GM12878 (cell line): ENCODE results near the gene TOMM40. TPM values are rescaled to one million over a fixed set of nuclear protein-coding genes. Genes with fewer than 3 reads are reported as not detected.

Source experiments
- ATAC-seq: fragments of 200-7000 bp; cut with Tn5 transposase; 3 replicates; pipeline ENCODE4 v1.9.1; 2020; ENCODE audit warnings: mild to moderate bottlenecking, moderate library complexity
- BruUV-seq: library from RNA; stranded (reverse); fragments of 400-500 nt; replicated peaks from 2 replicates; lab custom pipeline; 2021; lab: Mats Ljungman, UMichigan
- CTCF ChIA-PET: fragments of 300-600 bp; sonication (Branson Sonifier 250); formaldehyde crosslinking; extraction: SDS; loops from one replicate; lab custom pipeline; 2021; ENCODE audit warnings: inconsistent platforms; lab: Yijun Ruan, JAX
- POLR2A ChIA-PET: fragments of 350-600 bp; formaldehyde crosslinking; extraction: SDS; loops from one replicate; lab custom pipeline; 2021; ENCODE audit warnings: inconsistent platforms; lab: Charles Lee
- RAD21 ChIA-PET: fragments of 300-600 bp; sonication (Branson Sonifier 250); formaldehyde crosslinking; loops from one replicate; lab custom pipeline; 2023; ENCODE audit warnings: antibody characterized with exemption; ENCODE audit not compliant: unreplicated experiment; lab: Charles Lee
- SMC1A ChIA-PET: fragments of 300-600 bp; sonication (Branson Sonifier 250); formaldehyde crosslinking; loops from one replicate; lab custom pipeline; 2023; ENCODE audit not compliant: unreplicated experiment, uncharacterized antibody; lab: Charles Lee
- DNase-seq: peaks from one replicate; pipeline ENCODE4 v3.0.0-alpha.2; 2011; ENCODE audit warnings: low read depth, low spot score
- FAIRE-seq: peaks from 3 replicates; lab custom pipeline; 2011; peaks lifted over from hg19 to GRCh38; lab: Jason Lieb, UNC
- H2AFZ ChIP-seq: 2 replicates; pipeline ENCODE4 v1.6.0; 2011; ENCODE audit warnings: low read depth, low read length, control low read depth; ENCODE audit not compliant: control insufficient read depth
- H3K27ac ChIP-seq: 2 replicates; pipeline ENCODE4 v1.5.1; 2011; ENCODE audit warnings: control low read depth; ENCODE audit not compliant: control insufficient read depth, insufficient read depth
- H3K27me3 ChIP-seq, 2 experiments: replicated peaks in 1 of 2; 2 replicates each; pipeline versions ENCODE4 v1.6.0 to v1.6.1; 2011; ENCODE audit warnings: low read length in 1 of 2; ENCODE audit not compliant: control insufficient read depth in 2 of 2, insufficient read depth in 2 of 2
- H3K36me3 ChIP-seq, 2 experiments: 2 replicates each; pipeline ENCODE4 v1.5.1; 2011; ENCODE audit warnings: low read length in 1 of 2; ENCODE audit not compliant: control insufficient read depth in 2 of 2, insufficient read depth in 2 of 2
- H3K4me1 ChIP-seq: 2 replicates; pipeline ENCODE4 v1.6.1; 2011; ENCODE audit warnings: mild to moderate bottlenecking, low read length, moderate library complexity, mixed read lengths; ENCODE audit not compliant: control insufficient read depth, insufficient read depth
- H3K4me2 ChIP-seq: 2 replicates; pipeline ENCODE4 v1.6.0; 2011; ENCODE audit warnings: control low read depth; ENCODE audit not compliant: control insufficient read depth, insufficient read depth
- H3K4me3 ChIP-seq: fragments of 200-600 bp; sonication (generic); 2 replicates; pipeline ENCODE4 v1.5.1; 2016
- H3K79me2 ChIP-seq: 2 replicates; pipeline ENCODE4 v1.6.0; 2011; ENCODE audit warnings: low read length; ENCODE audit not compliant: control insufficient read depth, insufficient read depth
- H3K9ac ChIP-seq: 2 replicates; pipeline ENCODE4 v1.8.0; 2011; ENCODE audit warnings: low read length, control low read depth, mixed read lengths; ENCODE audit not compliant: control insufficient read depth, insufficient read depth
- H3K9me3 ChIP-seq: replicated peaks from 3 replicates; pipeline ENCODE4 v1.5.1; 2011; ENCODE audit warnings: mild to moderate bottlenecking, low read length; ENCODE audit not compliant: control insufficient read depth, insufficient read depth
- H4K20me1 ChIP-seq: 2 replicates; pipeline ENCODE4 v1.6.0; 2011; ENCODE audit not compliant: control insufficient read depth, insufficient read depth
- PRDM15 ChIP-seq: fragments of 450-650 bp; formaldehyde crosslinking; IDR thresholded peaks from 2 replicates; pipeline ENCODE4 v1.4.0; 2020; ENCODE audit warnings: mild to moderate bottlenecking, moderate library complexity
- WGBS: methylation state at CpG from one replicate; pipeline ENCODE4 v1.1.6; 2016; ENCODE audit warnings: low lambda C conversion rate; ENCODE audit not compliant: insufficient replicate concordance, insufficient coverage; ENCODE audit errors: missing lambda C conversion rate; 5-methylcytosine and 5-hydroxymethylcytosine counted together
- in situ Hi-C: fragments of 300-500 bp; cut with MboI; formaldehyde crosslinking; loops from 9 replicates; pipeline ENCODE4 v1.14.3; 2018; ENCODE audit warnings: mixed read lengths
- intact Hi-C: fragments of 100-400 bp; cut with micrococcal nuclease; formaldehyde crosslinking; loops from one replicate; pipeline ENCODE4 v1.14.2; 2022; ENCODE audit not compliant: unreplicated experiment
- polyA plus RNA-seq, 11 experiments: library from polyadenylated mRNA; depleted of rRNA in 4 of 11; unstranded in 6 of 11; stranded (reverse) in 5 of 11; fragments of >200 nt; fragmentation: Nextera tagmentation in 4 of 11; fragmentation: Illumina TruSeq in 1 of 11; extraction: Ambion mirVana in 4 of 11; extraction: Trizol in 1 of 11; gene quantifications; 1 replicate in 1 of 11; 2 replicates in 10 of 11; pipeline versions ENCODE4 v1.2.1 to v1.2.3, GENCODE V29; 2011 to 2016; ENCODE audit warnings: inconsistent platforms in 2 of 11, missing spikeins in 2 of 11, low read depth in 1 of 11
- total RNA-seq, 4 experiments: library from RNA; depleted of rRNA in 3 of 4; stranded (reverse); fragments of >200 nt in 3 of 4; fragmentation: Illumina TruSeq in 1 of 4; extraction: Trizol in 1 of 4; gene quantifications; 2 replicates each; pipeline versions ENCODE4 v1.2.1 to v1.2.3, GENCODE V29; 2013 to 2021

The TOMM40 gene
- total and polyA plus RNA-seq, 10 of the 15 experiments (the other 5 are each of a cell fraction or from before 2014, with no cell fraction given), result 0.85 to 221 (median 99.9) TPM

- no peak overlapping the region for H3K4me2 ChIP-seq
- H4K20me1 ChIP-seq, result no peaks in the 10 kb centered on the region; the same call in 1 of the 2 replicates
- H2AFZ ChIP-seq, result no peak overlapping the region
- no peak overlapping the region for H3K9ac ChIP-seq
- TF ChIP-seq PRDM15 (CRISPR knock-in tag), result no peak
- intact Hi-C loops, result loop anchor here (5.0 kb wide), 1 partner anchor 428 kb away; no protein-coding TSS in a partner anchor
- no peak for DNase-seq
- H3K36me3 ChIP-seq, result peaks cover 0 to 2% of the 10 kb centered on the region in 2 experiments; a peak in 2 of 4 replicates
- in situ Hi-C loops, result loop anchor here (10.0 kb wide), 2 partner anchors 46 to 426 kb away; partner anchors contain the start of gene CLPTM1
- 76% methylated on average over 41 of the region's 44 CpGs for WGBS
- H3K4me1 ChIP-seq, result no peaks in the 10 kb centered on the region
- H3K9me3 ChIP-seq, result no peaks in the 10 kb centered on the region
- no peak overlapping the region for H3K27ac ChIP-seq
- ChIA-PET POLR2A (no interaction called here), RAD21 (interaction anchor here (1.2 kb wide), 1 partner anchor 151 kb away, joined by 3 read pairs; no protein-coding TSS in a partner anchor), CTCF (interaction anchor here (1.0 to 5.1 kb wide), 2 partner anchors 43 to 281 kb away, joined by 4 to 37 read pairs; no protein-coding TSS in a partner anchor), SMC1A (no interaction called here)
- no peak for FAIRE-seq
- H3K4me3 ChIP-seq, result no peak overlapping the region
- H3K79me2 ChIP-seq, result no peaks in the 10 kb centered on the region
- BruUV-seq, result no TSS peak
- no peak for ATAC-seq
- H3K27me3 ChIP-seq, result no peaks in the 10 kb centered on the region; a peak in 1 of 4 replicates
These were observed 17.8 kb downstream of the TOMM40 start for GRCh38 chr19:44908836-44909261.
